GM19372 (cell line): Measurements from ENCODE around the gene STK40.
A peak's percentile ranks its signal among the peaks of the same experiment; 100 is the strongest.

Experiments
- ATAC-seq: cut with Tn5 transposase; IDR thresholded peaks from one replicate; pipeline ENCODE4 v1.9.1; 2021; ENCODE audit warnings: mild to moderate bottlenecking, low read depth, moderate library complexity; ENCODE audit not compliant: unreplicated experiment

STK40 gene

GRCh38 chr1:36385410-36386264 is at the start of gene STK40:
STK40 (minus strand) TSS chr1:36385924; CDS start chr1:36361332, 24,592 bp downstream.
- ATAC-seq: peak; percentile 84

- no peak for ATAC-seq
Observed at GRCh38 chr1:36433102-36433501, 47.4 kb upstream of the STK40 start.

GRCh38 chr1:36432616-36433015 is 46.9 kb upstream of the STK40 start:
- no peak for ATAC-seq

- ATAC-seq: no peak
Observed at GRCh38 chr1:36425791-36426190, 40.1 kb upstream of the STK40 start.

- ATAC-seq: no peak
Observed at GRCh38 chr1:36421649-36422048, 35.9 kb upstream of the STK40 start.

GRCh38 chr1:36420836-36421317 is 35.2 kb upstream of the STK40 start:
- ATAC-seq: no peak

- ATAC-seq: no peak
Observed at GRCh38 chr1:36420409-36420808, 34.7 kb upstream of the STK40 start.

GRCh38 chr1:36419569-36419968 is 33.8 kb upstream of the STK40 start:
- no peak for ATAC-seq

GRCh38 chr1:36419140-36419539 is 33.4 kb upstream of the STK40 start:
- no peak for ATAC-seq

- ATAC-seq: no peak
Observed at GRCh38 chr1:36417931-36418330, 32.2 kb upstream of the STK40 start.

GRCh38 chr1:36415661-36416326 is 30.1 kb upstream of the STK40 start:
- ATAC-seq: no peak

GRCh38 chr1:36414384-36414783 is 28.7 kb upstream of the STK40 start:
- no peak for ATAC-seq

- no peak for ATAC-seq
Observed at GRCh38 chr1:36411674-36412648, 26.2 kb upstream of the STK40 start.

GRCh38 chr1:36408479-36408878 is 22.8 kb upstream of the STK40 start:
- ATAC-seq: no peak

GRCh38 chr1:36406440-36406839 is 20.7 kb upstream of the STK40 start:
- no peak for ATAC-seq

GRCh38 chr1:36402504-36402890 is 16.8 kb upstream of the STK40 start:
- no peak for ATAC-seq

GRCh38 chr1:36401602-36402503 is 16.1 kb upstream of the STK40 start:
- ATAC-seq: no peak

GRCh38 chr1:36400825-36401601 is 15.3 kb upstream of the STK40 start:
- ATAC-seq: no peak

GRCh38 chr1:36400514-36400824 is 14.7 kb upstream of the STK40 start:
- ATAC-seq: no peak
